Neural cell (in vitro differentiated cells): Measurements from ENCODE around the gene PTPRK. TPM values are rescaled to one million over a fixed set of nuclear protein-coding genes. Genes with fewer than 3 reads are reported as not detected.

Experiments used
- H2AFZ ChIP-seq: fragments of 200-600, 300-800 bp; sonication (generic), shearing (Covaris generic); 2 replicates; pipeline ENCODE4 v1.6.0; 2014; ENCODE audit warnings: low read depth, mild to moderate bottlenecking, antibody characterized with exemption, low read length, moderate library complexity
- H3F3A ChIP-seq: fragments of 200-600 bp; shearing (Covaris generic); 2 replicates; pipeline ENCODE4 v1.6.1; 2016; ENCODE audit warnings: mild to moderate bottlenecking, moderate library complexity, mixed read lengths, antibody characterized with exemption, low read length; ENCODE audit not compliant: insufficient read depth, poor library complexity, severe bottlenecking
- H3K27ac ChIP-seq: fragments of 200-600, 300-800 bp; sonication (generic), shearing (Covaris generic); 2 replicates; pipeline ENCODE4 v1.5.1; 2014; ENCODE audit warnings: mild to moderate bottlenecking, low read length, moderate library complexity
- H3K27me3 ChIP-seq: fragments of 300-800, 200-600 bp; sonication (generic), shearing (Covaris generic); 2 replicates; pipeline ENCODE4 v1.6.0; 2014; ENCODE audit warnings: mild to moderate bottlenecking, low read depth, low read length, moderate library complexity; ENCODE audit not compliant: insufficient read depth
- H3K36me3 ChIP-seq: fragments of 300-800, 200-600 bp; sonication (generic), shearing (Covaris generic); 2 replicates; pipeline ENCODE4 v1.5.1; 2014; ENCODE audit warnings: mild to moderate bottlenecking, antibody characterized with exemption, low read length, moderate library complexity; ENCODE audit not compliant: insufficient read depth
- H3K4me2 ChIP-seq: fragments of 300-800, 200-600 bp; sonication (generic), shearing (Covaris generic); 2 replicates; pipeline ENCODE4 v1.6.0; 2014; ENCODE audit warnings: mild to moderate bottlenecking, low read length
- H3K4me3 ChIP-seq: fragments of 300-800, 200-600 bp; sonication (generic), shearing (Covaris generic); 2 replicates; pipeline ENCODE4 v1.5.1; 2014; ENCODE audit warnings: mild to moderate bottlenecking, low read length, moderate library complexity
- H3K79me2 ChIP-seq: fragments of 200-600 bp; shearing (Covaris generic); replicated peaks from 2 replicates; pipeline ENCODE4 v1.6.0; 2014; ENCODE audit warnings: mild to moderate bottlenecking, low read length, moderate library complexity; ENCODE audit not compliant: insufficient read depth
- H3K9ac ChIP-seq: fragments of 300-800, 200-600 bp; sonication (generic), shearing (Covaris generic); 2 replicates; pipeline ENCODE4 v1.6.1; 2016; ENCODE audit warnings: mild to moderate bottlenecking, low read length, mixed read lengths
- H3K9me2 ChIP-seq: fragments of 200-600 bp; shearing (Covaris generic); 2 replicates; pipeline ENCODE4 v1.6.1; 2016; ENCODE audit warnings: mild to moderate bottlenecking, low read length, mixed read lengths; ENCODE audit not compliant: insufficient read depth
- H3K9me3 ChIP-seq: fragments of 200-600, 300-800 bp; sonication (generic), shearing (Covaris generic); 2 replicates; pipeline ENCODE4 v1.6.1; 2016; ENCODE audit warnings: mild to moderate bottlenecking, mixed run types, low read length, moderate library complexity, mixed read lengths
- H4K20me1 ChIP-seq: fragments of 200-600 bp; shearing (Covaris generic); 2 replicates; pipeline ENCODE4 v1.6.1; 2016; ENCODE audit warnings: mild to moderate bottlenecking, mixed run types; ENCODE audit not compliant: insufficient read depth
- CTCF ChIP-seq: fragments of 450-650 bp; IDR thresholded peaks from 2 replicates; pipeline ENCODE4 v1.5.1; 2014; ENCODE audit warnings: antibody characterized with exemption, mild to moderate bottlenecking, moderate library complexity; ENCODE audit not compliant: poor library complexity, severe bottlenecking
- EP300 ChIP-seq: fragments of 450-650 bp; conservative IDR thresholded peaks from 2 replicates; pipeline ENCODE4 v1.6.1; 2014; ENCODE audit warnings: antibody characterized with exemption, mild to moderate bottlenecking, moderate library complexity; ENCODE audit not compliant: poor library complexity, severe bottlenecking
- EZH2 ChIP-seq: fragments of 200-600, 300-800 bp; shearing (Covaris generic), sonication (generic); IDR thresholded peaks from 2 replicates; pipeline ENCODE4 v1.6.1; 2014; ENCODE audit warnings: antibody characterized with exemption, low read length, borderline replicate concordance, mild to moderate bottlenecking; ENCODE audit not compliant: insufficient read depth, poor library complexity, severe bottlenecking
- MXI1 ChIP-seq: fragments of 450-650 bp; conservative IDR thresholded peaks from 2 replicates; pipeline ENCODE4 v1.6.1; 2014; ENCODE audit warnings: antibody characterized with exemption, mild to moderate bottlenecking; ENCODE audit not compliant: poor library complexity, severe bottlenecking
- POLR2AphosphoS5 ChIP-seq: IDR thresholded peaks from 2 replicates; pipeline ENCODE4 v1.6.1; 2012
- RAD21 ChIP-seq: fragments of 450-650 bp; conservative IDR thresholded peaks from 2 replicates; pipeline ENCODE4 v1.6.1; 2014; ENCODE audit warnings: antibody characterized with exemption, mild to moderate bottlenecking, moderate library complexity
- REST ChIP-seq: IDR thresholded peaks from 2 replicates; pipeline ENCODE4 v1.6.1; 2012; ENCODE audit warnings: borderline replicate concordance
- SMC3 ChIP-seq: fragments of 450-650 bp; conservative IDR thresholded peaks from 2 replicates; pipeline ENCODE4 v1.6.1; 2014; ENCODE audit warnings: antibody characterized with exemption, mild to moderate bottlenecking, moderate library complexity; ENCODE audit not compliant: poor library complexity
- TAF1 ChIP-seq: IDR thresholded peaks from 2 replicates; pipeline ENCODE4 v1.6.1; 2012; ENCODE audit warnings: low read depth
- polyA plus RNA-seq: library from polyadenylated mRNA; depleted of rRNA; stranded (reverse); fragments of >200 nt; gene quantifications from 2 replicates; pipeline ENCODE4 v1.2.3, GENCODE V29; 2014

Gene PTPRK
- polyA plus RNA-seq, 1 donor from 2014 or later, result 10.4 TPM

GRCh38 chr6:128047989-128048388 is 472.4 kb downstream of the PTPRK start:
- TF ChIP-seq MXI1 (no peak), RAD21 (no peak), EZH2 (no peak), EP300 (no peak), TAF1 (no peak), CTCF (no peak), REST (no peak), SMC3 (no peak), POLR2AphosphoS5 (no peak)
- Histone ChIP-seq H3K36me3 (no peaks in the 10 kb centered on the region), H3K9me2 (no peaks in the 10 kb centered on the region)

GRCh38 chr6:128046033-128046432 is 474.4 kb downstream of the PTPRK start:
- H3K36me3 ChIP-seq, result no peaks in the 10 kb centered on the region
- no peak overlapping the region for H3K27ac ChIP-seq
- no peak overlapping the region for H3K4me2 ChIP-seq
- no peak for TF ChIP-seq MXI1
- no peak for TF ChIP-seq CTCF
- TF ChIP-seq SMC3, result no peak
- TF ChIP-seq EZH2, result no peak
- TF ChIP-seq REST, result no peak
- H3K4me3 ChIP-seq, result no peak overlapping the region
- no peaks in the 10 kb centered on the region for H3K79me2 ChIP-seq
- H2AFZ ChIP-seq, result no peak overlapping the region
- no peaks in the 10 kb centered on the region for H3F3A ChIP-seq
- H3K9me2 ChIP-seq, result no peaks in the 10 kb centered on the region
- no peak overlapping the region for H3K9ac ChIP-seq
- no peaks in the 10 kb centered on the region for H3K27me3 ChIP-seq
- H4K20me1 ChIP-seq, result no peaks in the 10 kb centered on the region
- H3K9me3 ChIP-seq, result no peaks in the 10 kb centered on the region

More at GRCh38 chr6:128047989-128048388, 472.4 kb downstream of the PTPRK start:
- H3K79me2 ChIP-seq, result no peaks in the 10 kb centered on the region
- no peak overlapping the region for H2AFZ ChIP-seq
- no peaks in the 10 kb centered on the region for H3K27me3 ChIP-seq
- H3K27ac ChIP-seq, result no peak overlapping the region
- H3K4me3 ChIP-seq, result no peak overlapping the region
- H3K9me3 ChIP-seq, result no peaks in the 10 kb centered on the region
- H3K9ac ChIP-seq, result no peak overlapping the region
- no peaks in the 10 kb centered on the region for H3F3A ChIP-seq
- no peak overlapping the region for H3K4me2 ChIP-seq
- H4K20me1 ChIP-seq, result no peaks in the 10 kb centered on the region
